Tibial nerve (tissue), 4 donors: ENCODE measurements around the gene TMEM200B.

ENCODE experiments used
- EP300 ChIP-seq, 2 donors: sonication (generic); formaldehyde crosslinking; IDR thresholded peaks; one replicate each; pipeline ENCODE4 v1.6.1; 2017; ENCODE audit warnings: antibody characterized with exemption in 2 of 2, mild to moderate bottlenecking in 1 of 2
- POLR2A ChIP-seq, 2 donors: fragments of 450-650 bp; IDR thresholded peaks; one replicate each; pipeline ENCODE4 v1.6.1; 2017; ENCODE audit warnings: antibody characterized with exemption in 2 of 2, mild to moderate bottlenecking in 2 of 2, moderate library complexity in 2 of 2
- TF ChIP-seq, protein P1 (sequence below), 5 experiments: fragments of 200-600 bp in 3 of 5; fragments of 450-650 bp in 2 of 5; sonication (generic) in 3 of 5; IDR thresholded peaks; one replicate each; pipeline ENCODE4 v1.5.1; 2016 to 2019; ENCODE audit warnings: antibody characterized with exemption in 5 of 5, mild to moderate bottlenecking in 3 of 5, moderate library complexity in 2 of 5

DNA sequence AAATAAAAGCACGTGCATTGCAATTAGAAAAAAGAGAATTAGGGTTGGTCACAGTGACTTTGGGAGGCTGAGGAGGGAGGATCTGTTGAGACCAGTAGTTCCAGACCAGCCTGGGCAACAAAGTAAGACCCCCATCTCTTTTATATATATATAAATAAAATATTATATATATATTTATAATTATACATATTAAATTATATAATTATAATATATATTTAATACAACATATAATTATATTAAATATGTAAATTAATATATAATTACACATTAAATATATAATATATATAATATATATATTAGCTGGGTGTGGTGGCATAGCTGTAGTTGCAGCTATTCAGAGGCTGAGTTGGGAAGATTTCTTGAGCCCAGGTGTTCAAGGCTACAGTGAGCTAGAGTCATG lies 23.2 kb downstream of the TMEM200B start:
- TF ChIP-seq, protein P1, sequence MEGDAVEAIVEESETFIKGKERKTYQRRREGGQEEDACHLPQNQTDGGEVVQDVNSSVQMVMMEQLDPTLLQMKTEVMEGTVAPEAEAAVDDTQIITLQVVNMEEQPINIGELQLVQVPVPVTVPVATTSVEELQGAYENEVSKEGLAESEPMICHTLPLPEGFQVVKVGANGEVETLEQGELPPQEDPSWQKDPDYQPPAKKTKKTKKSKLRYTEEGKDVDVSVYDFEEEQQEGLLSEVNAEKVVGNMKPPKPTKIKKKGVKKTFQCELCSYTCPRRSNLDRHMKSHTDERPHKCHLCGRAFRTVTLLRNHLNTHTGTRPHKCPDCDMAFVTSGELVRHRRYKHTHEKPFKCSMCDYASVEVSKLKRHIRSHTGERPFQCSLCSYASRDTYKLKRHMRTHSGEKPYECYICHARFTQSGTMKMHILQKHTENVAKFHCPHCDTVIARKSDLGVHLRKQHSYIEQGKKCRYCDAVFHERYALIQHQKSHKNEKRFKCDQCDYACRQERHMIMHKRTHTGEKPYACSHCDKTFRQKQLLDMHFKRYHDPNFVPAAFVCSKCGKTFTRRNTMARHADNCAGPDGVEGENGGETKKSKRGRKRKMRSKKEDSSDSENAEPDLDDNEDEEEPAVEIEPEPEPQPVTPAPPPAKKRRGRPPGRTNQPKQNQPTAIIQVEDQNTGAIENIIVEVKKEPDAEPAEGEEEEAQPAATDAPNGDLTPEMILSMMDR (IDR thresholded peaks at IDR 0.05): no peak
- TF ChIP-seq EP300 (IDR thresholded peaks at IDR 0.05): no peak
- TF ChIP-seq POLR2A (IDR thresholded peaks at IDR 0.05): no peak
